Naive B cell (primary cell): Measurements from ENCODE around the gene BMF. TPM values are rescaled to one million over a fixed set of nuclear protein-coding genes. Genes with fewer than 3 reads are reported as not detected.

ENCODE experiments used
- ATAC-seq, 2 donors: fragments of 150-1000 bp; cut with Tn5 transposase; 2 replicates each; pipeline ENCODE4 v1.10.0; 2021; ENCODE audit warnings: low read depth in 2 of 2, mild to moderate bottlenecking in 2 of 2, moderate library complexity in 2 of 2
- DNase-seq: peaks from one replicate; pipeline ENCODE4 v3.0.0; 2022
- H3K27ac Mint-ChIP-seq, 6 donors: one replicate each; pipeline ENCODE4 v1.8.0; 2020 to 2022; ENCODE audit warnings: mild to moderate bottlenecking in 6 of 6, mixed read lengths in 6 of 6, moderate library complexity in 5 of 6, inconsistent platforms in 2 of 6
- H3K27me3 Mint-ChIP-seq, 3 donors: one replicate each; pipeline ENCODE4 v1.8.0; 2021 to 2022; ENCODE audit warnings: mixed read lengths in 3 of 3, mild to moderate bottlenecking in 1 of 3
- H3K36me3 Mint-ChIP-seq, 2 donors: one replicate each; pipeline ENCODE4 v1.8.0; 2020 to 2022; ENCODE audit warnings: mixed read lengths in 2 of 2, inconsistent platforms in 1 of 2, mild to moderate bottlenecking in 1 of 2
- H3K4me1 Mint-ChIP-seq, 3 donors: one replicate each; pipeline ENCODE4 v1.8.0; 2020 to 2022; ENCODE audit warnings: mixed read lengths in 3 of 3, inconsistent platforms in 1 of 3, mild to moderate bottlenecking in 1 of 3, moderate library complexity in 1 of 3
- H3K4me3 Mint-ChIP-seq, 8 donors: one replicate each; pipeline ENCODE4 v1.8.0; 2020 to 2022; ENCODE audit warnings: mild to moderate bottlenecking in 8 of 8, mixed read lengths in 8 of 8, moderate library complexity in 8 of 8, inconsistent platforms in 2 of 8
- H3K9me3 Mint-ChIP-seq, 7 donors: one replicate each; pipeline ENCODE4 v1.8.0; 2020 to 2022; ENCODE audit warnings: mixed read lengths in 7 of 7, mild to moderate bottlenecking in 5 of 7, inconsistent platforms in 2 of 7, moderate library complexity in 1 of 7
- polyA plus RNA-seq, 6 donors: library from polyadenylated mRNA; unstranded; fragments of 300-500 nt; fragmentation: Illumina TruSeq; gene quantifications; one replicate each; pipeline ENCODE4 v1.2.3, GENCODE V29; 2021; ENCODE audit warnings: low read depth in 6 of 6

BMF gene
- polyA plus RNA-seq, 6 donors from 2014 or later, result 0.66 to 7.7 (median 5.5) TPM

DNA sequence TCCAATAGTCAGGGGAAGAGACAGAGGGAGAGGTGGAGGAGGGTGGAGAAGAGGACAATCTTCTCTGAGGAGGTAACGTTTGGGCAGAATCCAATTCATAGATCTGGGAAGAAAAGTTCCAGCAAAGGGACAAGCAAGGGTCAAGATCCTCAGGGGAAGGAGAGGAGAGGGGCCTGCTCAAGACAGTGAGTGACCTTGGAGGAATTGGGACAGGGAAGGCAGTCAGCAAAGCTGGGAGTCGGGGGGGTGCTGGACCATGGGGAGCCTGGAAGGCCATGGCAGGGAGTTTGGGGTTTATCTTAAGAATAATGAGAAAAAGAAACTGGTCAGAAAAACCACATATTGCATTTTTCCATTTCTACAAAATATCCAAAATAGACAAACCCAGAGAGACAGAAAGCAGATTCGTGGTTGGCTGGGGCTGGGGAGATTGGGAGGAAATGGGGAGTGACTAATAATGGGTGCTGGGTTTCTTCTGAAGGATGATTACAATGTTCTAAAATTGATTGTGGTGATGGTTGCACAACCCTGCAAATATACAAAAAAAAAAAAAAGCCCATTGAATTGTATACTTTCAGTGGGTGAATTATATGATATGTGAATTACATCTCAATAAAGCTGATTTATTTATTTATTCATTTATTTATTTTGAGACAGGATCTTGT, 50.1 kb downstream of the BMF start:
- ATAC-seq (no peak), DNase-seq (no peak)
- Mint-ChIP-seq H3K4me3 (no peak overlapping the region), H3K36me3 (peaks cover 4 to 10% of the 10 kb centered on the region in 2 donors), H3K27me3 (no peaks in the 10 kb centered on the region), H3K27ac (peak overlapping the region in 4 of 6 donors; percentile 10 to 89 (median 68)), H3K4me1 (peaks cover 31 to 41% (median 35%) of the 10 kb centered on the region in 3 donors), H3K9me3 (no peaks in the 10 kb centered on the region)

DNA sequence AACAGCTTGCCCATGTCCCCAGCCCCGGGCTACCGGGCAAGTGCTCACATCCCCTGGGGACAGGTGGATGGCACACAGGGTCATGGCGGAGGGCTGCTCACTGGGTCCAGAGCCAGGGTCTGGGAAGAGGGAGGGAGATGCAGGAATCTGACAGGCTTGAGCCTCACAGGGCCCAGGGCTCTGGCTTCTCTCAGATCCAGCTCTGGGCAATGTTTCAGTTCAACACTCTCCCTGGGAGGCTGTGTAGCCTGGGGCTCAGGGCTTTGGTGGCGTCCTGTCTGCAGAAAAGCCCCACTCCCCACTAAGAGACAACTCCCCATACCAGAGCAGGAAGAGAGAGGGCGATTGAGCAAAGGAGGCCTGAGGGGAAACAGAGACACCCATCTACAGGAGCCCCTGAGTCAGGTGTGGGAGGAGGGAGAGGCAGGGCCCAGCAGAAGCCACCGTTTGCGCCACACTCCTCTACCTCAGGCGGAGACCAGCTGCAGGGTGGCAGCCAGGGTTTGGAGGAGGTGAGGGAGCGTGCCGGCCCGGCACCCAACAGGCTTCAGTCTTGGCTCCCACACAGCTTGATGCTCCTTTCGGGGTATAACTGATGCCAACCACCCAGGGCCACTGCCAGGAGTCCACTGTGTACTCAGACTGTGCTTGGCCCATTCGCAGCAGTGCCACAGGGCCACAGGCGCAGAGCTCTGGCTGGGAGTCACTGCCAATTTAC, 52.9 kb downstream of the BMF start:
- Mint-ChIP-seq H3K27ac (peak overlapping the region in 2 of 6 donors; percentile 88 to 93), H3K4me3 (peak overlapping the region in 4 of 8 donors; percentile 21 to 91 (median 79)), H3K4me1 (peaks cover 36 to 54% (median 41%) of the 10 kb centered on the region in 3 donors), H3K36me3 (peaks cover 4 to 10% of the 10 kb centered on the region in 2 donors), H3K27me3 (no peaks in the 10 kb centered on the region), H3K9me3 (no peaks in the 10 kb centered on the region)
- no peak for DNase-seq
- ATAC-seq, result no peak

DNA sequence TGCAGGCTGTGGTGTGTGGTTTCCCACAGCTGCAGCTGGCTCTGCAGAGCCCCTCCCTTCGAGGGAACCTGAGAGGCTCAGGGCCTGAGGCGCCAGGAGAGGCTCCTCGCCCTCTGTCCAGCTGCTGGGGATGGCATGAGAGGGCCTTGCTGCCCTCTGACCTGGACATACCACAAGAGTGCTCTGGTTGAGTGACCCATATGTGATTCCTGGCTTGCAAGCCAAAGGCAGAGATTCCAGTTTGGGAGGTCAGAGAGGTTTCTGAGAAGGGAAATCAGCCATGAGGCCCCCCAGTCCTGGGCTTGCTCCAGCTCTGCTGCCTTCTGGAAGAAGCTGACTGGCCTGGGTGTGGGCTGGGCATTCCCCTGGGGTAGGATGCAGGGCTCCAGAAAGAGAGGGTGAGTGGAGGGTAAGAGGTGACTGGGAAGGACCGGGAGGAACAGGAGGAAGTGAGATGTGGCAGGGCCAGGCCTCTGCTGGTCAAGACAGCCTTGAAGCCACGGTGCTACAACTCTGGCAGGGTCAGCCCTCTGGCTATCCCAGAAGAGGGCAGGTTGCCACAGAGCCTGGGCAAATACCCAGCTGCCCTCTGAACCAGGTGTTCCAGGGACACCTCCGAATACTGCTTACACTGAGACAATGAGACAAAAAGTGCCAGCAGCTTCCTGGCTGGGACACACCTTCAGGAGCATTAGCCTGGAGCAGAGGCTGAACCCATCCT, 53.7 kb downstream of the BMF start:
- Mint-ChIP-seq H3K36me3 (peaks cover 4 to 10% of the 10 kb centered on the region in 2 donors), H3K9me3 (no peaks in the 10 kb centered on the region), H3K27me3 (no peaks in the 10 kb centered on the region), H3K4me3 (peak overlapping the region in 7 of 8 donors; percentile 65 to 91 (median 81)), H3K27ac (peak overlapping the region in 5 of 6 donors; percentile 69 to 97 (median 93)), H3K4me1 (peaks cover 42 to 60% (median 46%) of the 10 kb centered on the region in 3 donors)
- ATAC-seq (peak; percentile 82 to 88), DNase-seq (peak; percentile 31)

DNA sequence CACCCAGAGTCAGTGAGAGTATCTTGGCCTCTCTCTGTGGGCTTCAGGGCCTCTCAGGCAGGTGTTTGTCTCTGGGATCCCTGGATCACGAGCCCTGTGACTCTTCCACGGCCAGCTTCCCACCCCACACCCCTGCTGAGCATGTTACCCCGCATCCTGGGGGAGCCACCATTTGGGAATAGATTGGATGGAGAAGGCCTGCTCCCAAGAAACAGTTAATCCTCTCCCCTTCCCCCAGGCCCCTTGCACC, 54.1 kb downstream of the BMF start:
- Mint-ChIP-seq H3K9me3 (no peaks in the 10 kb centered on the region), H3K27me3 (no peaks in the 10 kb centered on the region), H3K27ac (peak overlapping the region in 5 of 6 donors; percentile 34 to 97 (median 88)), H3K36me3 (peaks cover 4 to 10% of the 10 kb centered on the region in 2 donors), H3K4me1 (peaks cover 47 to 64% (median 51%) of the 10 kb centered on the region in 3 donors), H3K4me3 (peak overlapping the region in 7 of 8 donors; percentile 65 to 91 (median 81))
- ATAC-seq (peak in 1 of 2 donors; percentile 19), DNase-seq (no peak)

DNA sequence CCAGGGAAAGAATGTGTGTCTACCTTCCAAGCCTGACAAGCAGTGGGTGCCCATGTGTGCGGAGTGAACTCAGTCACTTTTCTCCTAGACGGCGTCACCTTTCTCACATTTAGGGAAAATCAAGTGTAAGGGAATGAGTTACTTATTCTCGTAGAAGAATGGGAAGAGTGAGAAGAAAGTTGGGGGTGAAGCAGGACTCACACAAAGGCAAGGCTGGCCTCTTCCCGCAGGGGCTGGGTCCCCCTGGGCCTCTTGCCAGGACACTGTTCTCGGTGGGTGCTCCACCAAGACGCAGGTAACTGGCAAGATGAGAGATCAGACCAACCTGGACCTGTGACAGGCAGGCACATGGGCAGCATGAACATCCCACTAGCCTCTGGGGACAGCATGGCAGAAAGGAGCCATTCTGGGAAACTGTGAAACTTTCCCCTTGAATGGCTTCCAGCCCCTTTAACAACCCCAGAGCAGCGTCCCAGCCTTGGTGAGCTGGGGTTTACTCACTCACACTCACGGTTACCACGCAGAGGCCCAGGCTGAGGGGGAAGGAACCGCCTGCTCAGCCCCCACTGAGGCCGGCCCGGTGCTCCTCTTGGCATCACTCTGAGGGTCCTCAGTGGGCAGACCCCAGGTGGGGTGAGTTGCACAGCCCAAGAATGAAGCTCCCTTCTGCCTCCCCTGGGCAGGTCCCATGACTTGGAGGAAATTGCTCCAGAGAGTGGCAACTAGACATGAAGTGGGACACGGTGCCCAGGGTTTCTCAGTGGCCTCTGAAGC, 54.7 kb downstream of the BMF start:
- DNase-seq (no peak), ATAC-seq (peak; percentile 35 to 36)
- H3K4me3 Mint-ChIP-seq, result peak overlapping the region in 6 of 8 donors; percentile 66 to 91 (median 80)
- peak overlapping the region; percentile 12 to 88 (median 62) for H3K27ac Mint-ChIP-seq
- peaks cover 52 to 70% (median 56%) of the 10 kb centered on the region in 3 donors for H3K4me1 Mint-ChIP-seq
- H3K27me3 Mint-ChIP-seq, result no peaks in the 10 kb centered on the region
- peaks cover 4 to 10% of the 10 kb centered on the region in 2 donors for H3K36me3 Mint-ChIP-seq
- H3K9me3 Mint-ChIP-seq, result no peaks in the 10 kb centered on the region

DNA sequence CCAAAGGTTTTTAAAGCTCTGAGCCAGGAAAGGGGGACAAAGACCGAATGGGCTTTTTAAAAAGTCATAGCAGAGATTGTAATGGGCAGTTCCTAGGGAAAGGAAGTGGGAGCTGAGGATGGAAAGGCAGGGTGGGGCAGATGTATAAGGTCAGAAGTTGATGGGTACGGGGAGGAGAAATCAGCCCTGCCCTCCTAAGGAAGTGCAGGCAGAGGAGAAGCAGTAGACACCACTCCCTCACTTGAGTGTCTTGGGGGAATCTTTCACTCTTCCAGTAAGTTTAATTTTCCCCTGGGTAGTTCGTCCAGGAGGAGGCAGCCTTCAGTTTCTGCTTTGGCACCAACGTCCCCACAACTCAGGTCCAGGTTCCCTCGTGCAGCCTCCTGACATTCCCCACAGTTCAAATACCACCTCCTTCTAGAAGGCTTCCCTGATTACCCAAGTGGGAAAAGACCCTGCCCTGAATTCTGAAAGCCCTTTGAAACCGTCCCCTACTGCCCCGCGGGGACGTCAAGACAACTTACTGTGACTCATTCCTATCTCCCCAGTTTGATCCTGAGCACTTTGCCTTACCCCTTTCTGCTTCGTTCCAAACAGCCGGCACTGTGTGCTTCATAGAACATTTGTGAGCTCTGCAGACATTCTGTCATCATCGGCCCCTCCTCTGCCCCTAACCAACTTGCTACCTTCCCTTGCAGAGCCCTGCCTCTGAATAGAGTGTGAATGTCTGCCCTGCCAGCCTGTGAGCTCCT, 55.4 kb downstream of the BMF start:
- ATAC-seq (no peak), DNase-seq (no peak)
- peak overlapping the region in 4 of 8 donors; percentile 20 to 78 (median 34) for H3K4me3 Mint-ChIP-seq
- H3K36me3 Mint-ChIP-seq, result peaks cover 1 to 5% of the 10 kb centered on the region in 2 donors
- no peaks in the 10 kb centered on the region for H3K27me3 Mint-ChIP-seq
- H3K9me3 Mint-ChIP-seq, result no peaks in the 10 kb centered on the region
- H3K4me1 Mint-ChIP-seq, result peaks cover 54 to 72% (median 58%) of the 10 kb centered on the region in 3 donors
- peak overlapping the region in 5 of 6 donors; percentile 20 to 81 (median 64) for H3K27ac Mint-ChIP-seq

DNA sequence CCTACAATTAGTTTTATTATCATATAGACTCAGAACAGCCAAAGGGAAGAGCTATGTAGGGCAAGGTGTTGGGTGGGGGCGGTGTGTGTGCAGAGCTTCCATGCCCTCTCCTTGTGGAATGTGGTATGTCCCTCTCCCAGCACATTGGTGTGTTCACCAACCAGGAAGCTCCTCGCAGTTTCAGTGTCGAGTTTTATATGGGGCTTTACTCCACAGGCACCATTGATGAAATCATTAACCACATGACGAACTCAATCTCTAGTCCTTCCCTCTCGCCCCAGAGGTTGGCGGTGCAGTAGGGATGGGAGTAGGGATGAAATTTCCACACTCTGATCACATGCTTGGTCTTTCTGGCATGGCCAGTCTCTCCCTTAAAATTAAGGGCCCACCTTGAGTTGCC, 56.1 kb downstream of the BMF start:
- ATAC-seq, result no peak
- no peak for DNase-seq
- H3K4me1 Mint-ChIP-seq, result peaks cover 55 to 73% (median 63%) of the 10 kb centered on the region in 3 donors
- no peaks in the 10 kb centered on the region for H3K36me3 Mint-ChIP-seq
- H3K9me3 Mint-ChIP-seq, result no peaks in the 10 kb centered on the region
- H3K27me3 Mint-ChIP-seq, result no peaks in the 10 kb centered on the region
- peak overlapping the region in 1 of 6 donors; percentile 43 for H3K27ac Mint-ChIP-seq
- H3K4me3 Mint-ChIP-seq, result peak overlapping the region in 2 of 8 donors; percentile 3 to 20

DNA sequence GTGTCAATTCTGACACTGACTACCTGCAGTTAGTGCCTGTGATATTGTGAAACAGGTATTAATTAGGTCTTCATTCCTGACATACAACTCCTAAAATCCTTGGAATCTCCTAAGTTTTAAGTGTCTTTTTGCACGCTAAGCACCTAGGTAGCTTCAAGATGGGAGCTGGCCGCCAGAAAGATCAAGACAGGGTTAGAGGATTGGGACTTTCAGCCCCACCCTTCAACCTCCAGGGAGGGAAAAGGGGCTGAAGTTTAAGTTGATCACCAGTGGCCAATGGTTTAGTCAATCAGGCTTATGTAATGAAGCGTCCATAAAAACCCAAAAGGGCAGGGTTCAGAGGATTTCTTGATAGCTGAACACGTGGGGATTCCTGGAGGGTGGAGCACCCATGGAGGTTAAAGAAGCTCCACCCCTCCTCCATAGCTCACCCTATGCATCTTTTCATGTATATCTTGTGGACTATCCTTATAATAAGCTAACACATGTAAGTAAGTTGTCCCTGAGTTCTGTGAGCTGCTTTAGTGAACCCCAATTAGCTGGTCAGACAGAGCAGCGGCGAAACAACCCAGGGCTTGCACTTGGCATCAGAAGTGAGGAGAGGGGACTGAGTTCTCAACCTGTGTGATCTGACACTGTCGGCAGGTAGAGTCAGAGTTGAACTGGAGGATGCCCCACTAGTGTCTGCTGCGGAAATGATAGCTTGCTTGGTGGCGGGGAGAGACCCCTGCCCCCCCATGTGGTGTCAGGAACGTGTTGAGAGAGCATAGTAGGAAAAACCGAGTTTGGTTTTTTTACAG, 56.9 kb downstream of the BMF start:
- Mint-ChIP-seq H3K9me3 (no peaks in the 10 kb centered on the region), H3K4me1 (peaks cover 55 to 79% (median 68%) of the 10 kb centered on the region in 3 donors), H3K36me3 (no peaks in the 10 kb centered on the region), H3K27ac (peak overlapping the region in 4 of 6 donors; percentile 20 to 85 (median 64)), H3K4me3 (peak overlapping the region in 1 of 8 donors; percentile 30), H3K27me3 (no peaks in the 10 kb centered on the region)
- ATAC-seq (no peak), DNase-seq (no peak)

DNA sequence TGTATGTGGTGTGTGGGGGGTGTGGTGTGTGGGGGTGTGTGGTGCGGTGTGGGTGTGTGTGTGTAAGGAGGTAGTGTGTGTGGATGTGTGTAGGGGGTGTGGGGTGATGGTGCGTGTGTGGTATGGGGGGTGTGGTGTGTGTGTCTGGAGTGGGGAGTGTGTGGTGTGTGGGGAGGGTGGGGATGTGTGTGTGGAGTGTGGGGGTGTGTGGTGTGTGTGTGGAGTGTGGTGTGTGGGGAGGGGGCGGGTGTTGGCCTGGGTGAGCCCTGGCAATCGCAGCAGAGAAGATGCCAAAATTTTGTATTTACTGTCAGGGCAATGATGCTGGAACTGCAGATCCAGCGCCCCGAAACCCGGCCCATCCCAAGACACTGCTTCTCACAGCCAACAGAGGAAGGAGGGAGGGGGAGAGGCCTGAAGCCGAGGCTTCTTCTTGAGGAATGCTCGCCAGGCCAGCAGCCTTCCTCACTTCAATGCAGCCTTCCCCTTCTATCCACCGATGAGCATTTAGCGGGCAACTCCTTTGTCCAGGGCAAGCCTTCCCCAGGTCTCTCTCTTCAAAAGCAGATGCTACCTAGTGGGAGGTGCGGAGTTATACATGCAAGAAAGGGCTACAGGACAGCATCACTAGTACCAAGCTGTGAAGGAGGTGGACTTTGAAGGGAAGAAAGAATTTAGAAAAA, 57.8 kb downstream of the BMF start:
- ATAC-seq (no peak), DNase-seq (no peak)
- H3K36me3 Mint-ChIP-seq, result no peaks in the 10 kb centered on the region
- H3K4me3 Mint-ChIP-seq, result peak overlapping the region in 1 of 8 donors; percentile 25
- peak overlapping the region in 1 of 6 donors; percentile 90 for H3K27ac Mint-ChIP-seq
- H3K27me3 Mint-ChIP-seq, result no peaks in the 10 kb centered on the region
- peaks cover 55 to 82% (median 70%) of the 10 kb centered on the region in 3 donors for H3K4me1 Mint-ChIP-seq
- no peaks in the 10 kb centered on the region for H3K9me3 Mint-ChIP-seq

DNA sequence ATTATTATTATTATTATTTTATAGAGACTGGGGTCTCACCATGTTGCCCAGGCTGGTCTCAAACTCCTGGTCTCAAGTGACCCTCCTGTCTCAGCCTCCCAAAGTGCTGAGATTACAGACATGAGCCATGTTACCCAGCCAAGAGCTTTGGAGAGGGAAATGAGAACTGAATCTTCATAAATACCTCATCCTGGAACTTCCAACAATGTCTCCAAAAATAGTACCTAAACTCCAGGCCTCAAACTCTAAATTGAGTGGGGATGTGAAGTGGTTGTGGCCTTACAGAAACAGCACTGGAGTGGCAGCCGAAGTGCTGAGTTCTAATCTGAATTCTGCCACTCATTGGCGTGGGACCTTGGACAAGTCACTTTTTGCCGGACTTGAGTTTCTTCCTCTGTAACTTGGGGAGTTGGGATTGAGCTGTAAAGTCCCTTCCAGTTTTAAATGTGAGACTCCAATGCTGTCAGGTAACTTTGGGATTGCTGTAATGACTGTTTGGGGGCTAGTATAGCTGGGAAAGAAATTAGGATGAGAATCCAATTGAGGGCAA, 59.7 kb downstream of the BMF start:
- H3K9me3 Mint-ChIP-seq, result no peaks in the 10 kb centered on the region
- H3K36me3 Mint-ChIP-seq, result no peaks in the 10 kb centered on the region
- no peak for DNase-seq
- peaks cover 50 to 82% (median 65%) of the 10 kb centered on the region in 3 donors for H3K4me1 Mint-ChIP-seq
- no peaks in the 10 kb centered on the region for H3K27me3 Mint-ChIP-seq
- no peak for ATAC-seq
- H3K27ac Mint-ChIP-seq, result peak overlapping the region; percentile 3 to 88 (median 76)
- H3K4me3 Mint-ChIP-seq, result peak overlapping the region in 3 of 8 donors; percentile 40 to 81 (median 66)

DNA sequence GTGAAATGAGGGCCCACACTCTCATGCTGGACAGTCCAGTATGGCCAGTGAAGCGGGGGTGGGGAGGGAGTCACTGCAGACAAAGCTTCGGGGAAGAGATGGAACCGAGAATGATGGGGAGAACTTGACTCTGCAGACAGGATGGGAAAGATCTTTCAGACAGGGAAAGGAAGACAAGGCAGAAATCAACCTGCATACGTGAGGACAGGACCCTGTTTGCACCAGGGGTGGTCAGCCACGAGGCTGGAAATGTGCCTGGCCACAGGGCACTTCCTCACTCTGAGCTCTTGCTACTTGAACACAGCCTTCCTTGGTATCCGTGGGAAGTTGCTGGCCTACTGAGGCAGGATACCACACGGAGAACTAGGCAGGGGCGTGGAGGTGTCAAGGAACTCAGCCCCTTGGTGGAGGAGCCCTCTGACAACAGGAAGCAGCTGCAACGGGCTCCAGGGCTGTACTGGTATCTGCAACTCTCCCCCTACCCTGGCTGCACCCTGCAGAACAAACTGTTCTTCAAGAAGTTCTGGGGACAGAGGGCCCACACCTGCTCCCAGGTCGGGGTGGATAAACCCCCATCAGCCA, 60.4 kb downstream of the BMF start:
- Mint-ChIP-seq H3K4me3 (peak overlapping the region in 7 of 8 donors; percentile 45 to 81 (median 73)), H3K27ac (peak overlapping the region in 5 of 6 donors; percentile 67 to 97 (median 96)), H3K27me3 (no peaks in the 10 kb centered on the region), H3K9me3 (no peaks in the 10 kb centered on the region), H3K36me3 (no peaks in the 10 kb centered on the region), H3K4me1 (peaks cover 44 to 76% (median 58%) of the 10 kb centered on the region in 3 donors)
- ATAC-seq, result peak; percentile 41 to 45
- DNase-seq, result peak; percentile 29
